Nephron (organoid): Measurements from ENCODE around the gene LSS.
"Not testable (repeated sequence)": the region's sequence is repeated elsewhere in the genome, so short reads cannot be mapped to it uniquely, and the experiment has no call there.

Experiments used
- H3K27ac Mint-ChIP-seq, 3 experiments: 2 replicates each; pipeline ENCODE4 v1.8.0; 2020; ENCODE audit warnings: mixed read lengths in 3 of 3, mild to moderate bottlenecking in 2 of 3, moderate library complexity in 1 of 3
- H3K27me3 Mint-ChIP-seq: 2 replicates; pipeline ENCODE4 v1.8.0; 2021; ENCODE audit warnings: low read depth, mild to moderate bottlenecking, moderate library complexity, mixed read lengths
- H3K36me3 Mint-ChIP-seq: 2 replicates; pipeline ENCODE4 v1.8.0; 2020; ENCODE audit warnings: low read depth, mixed read lengths
- H3K4me1 Mint-ChIP-seq: 2 replicates; pipeline ENCODE4 v1.8.0; 2020; ENCODE audit warnings: mixed read lengths
- H3K4me3 Mint-ChIP-seq, 3 experiments: 2 replicates each; pipeline ENCODE4 v1.8.0; 2020; ENCODE audit warnings: mild to moderate bottlenecking in 3 of 3, mixed read lengths in 3 of 3, moderate library complexity in 2 of 3
- H3K9me3 Mint-ChIP-seq: 2 replicates; pipeline ENCODE4 v1.8.0; 2020; ENCODE audit warnings: mixed read lengths
- CTCF ChIP-seq, 3 experiments: fragments of 200-600 bp; sonication (generic); IDR thresholded peaks; one replicate each; pipeline ENCODE4 v1.5.0; 2021; ENCODE audit warnings: antibody characterized with exemption in 3 of 3; ENCODE audit not compliant: unreplicated experiment in 3 of 3

Gene LSS

GRCh38 chr21:46183910-46184624 is 44.5 kb downstream of the LSS start, which contains the start of gene SPATC1L:
Gene SPATC1L (minus strand): TSS chr21:46184459. CDS start chr21:46182816, 1,643 bp downstream.
- H3K27me3 Mint-ChIP-seq, result no peaks in the 10 kb centered on the region
- no peak for TF ChIP-seq CTCF (IDR thresholded peaks at IDR 0.05; ENCODE audit: unreplicated experiment in 3 of 3)
- H3K27ac Mint-ChIP-seq, result peak within 1 kb of the TSS; percentile 97 to 99 (median 99)
- H3K4me3 Mint-ChIP-seq, result peak within 1 kb of the TSS; percentile 90 to 95 (median 93)
- H3K4me1 Mint-ChIP-seq, result peaks cover 25% of the 10 kb centered on the region
- H3K9me3 Mint-ChIP-seq, result no peaks in the 10 kb centered on the region
- peaks cover 18% of the 10 kb centered on the region for H3K36me3 Mint-ChIP-seq

GRCh38 chr21:46183337-46183909 is 45.2 kb downstream of the LSS start:
- not testable (repeated sequence) for H3K9me3 Mint-ChIP-seq, H3K27me3 Mint-ChIP-seq
- Mint-ChIP-seq H3K4me3 (peak overlapping the region; percentile 81 to 89 (median 83)), H3K36me3 (peaks cover 19% of the 10 kb centered on the region), H3K27ac (peak overlapping the region in 2 of 3 experiments; percentile 74 to 99), H3K4me1 (peaks cover 19% of the 10 kb centered on the region)

GRCh38 chr21:46182548-46183336 is 45.8 kb downstream of the LSS start:
- peak overlapping the region; percentile 81 to 84 (median 83) for H3K4me3 Mint-ChIP-seq
- H3K4me1 Mint-ChIP-seq, result peaks cover 12% of the 10 kb centered on the region
- no peak for TF ChIP-seq CTCF (IDR thresholded peaks at IDR 0.05; ENCODE audit: unreplicated experiment in 3 of 3)
- H3K9me3 Mint-ChIP-seq, result peaks cover under 1% of the 10 kb centered on the region
- no peaks in the 10 kb centered on the region for H3K27me3 Mint-ChIP-seq
- H3K36me3 Mint-ChIP-seq, result peaks cover 20% of the 10 kb centered on the region
- H3K27ac Mint-ChIP-seq, result peak overlapping the region in 2 of 3 experiments; percentile 66 to 74

GRCh38 chr21:46181953-46182547 is 46.5 kb downstream of the LSS start:
- Mint-ChIP-seq H3K9me3 (peaks cover 7% of the 10 kb centered on the region), H3K36me3 (peaks cover 27% of the 10 kb centered on the region), H3K27me3 (no peaks in the 10 kb centered on the region), H3K4me3 (peak overlapping the region; percentile 27 to 56 (median 47)), H3K27ac (peak overlapping the region in 2 of 3 experiments; percentile 25 to 29), H3K4me1 (peaks cover 12% of the 10 kb centered on the region)
- no peak for TF ChIP-seq CTCF (IDR thresholded peaks at IDR 0.05; ENCODE audit: unreplicated experiment in 3 of 3)

- Mint-ChIP-seq H3K27ac (peak overlapping the region in 2 of 3 experiments; percentile 25 to 29), H3K36me3 (peaks cover 33% of the 10 kb centered on the region), H3K4me3 (peak overlapping the region in 2 of 3 experiments; percentile 27 to 47), H3K27me3 (no peaks in the 10 kb centered on the region), H3K9me3 (peaks cover 13% of the 10 kb centered on the region), H3K4me1 (peaks cover 12% of the 10 kb centered on the region)
- TF ChIP-seq CTCF (IDR thresholded peaks at IDR 0.05; ENCODE audit: unreplicated experiment in 3 of 3), result no peak
Measured at GRCh38 chr21:46181436-46181835, 47.1 kb downstream of the LSS start.
